H1 (cell line): ENCODE measurements around the gene TASP1. TPM values are rescaled to one million over a fixed set of nuclear protein-coding genes. Genes with fewer than 3 reads are reported as not detected.

Experiments used
- CTCF ChIA-PET: fragments of 300-600 bp; sonication (Branson Sonifier 250); formaldehyde crosslinking; loops from one replicate; lab custom pipeline; 2021; ENCODE audit not compliant: partially characterized antibody; lab: Charles Lee
- POLR2A ChIA-PET: fragments of 300-600 bp; sonication (Branson Sonifier 250); formaldehyde crosslinking; loops from one replicate; lab custom pipeline; 2021; ENCODE audit warnings: inconsistent platforms; ENCODE audit not compliant: partially characterized antibody; lab: Charles Lee
- DNase-seq, 2 experiments: peaks; one replicate each; pipeline versions ENCODE4 v3.0.0 to v3.0.0-alpha.2; 2010 to 2022; ENCODE audit warnings: low spot score in 2 of 2, low read depth in 1 of 2, mixed read lengths in 1 of 2
- FAIRE-seq: peaks from 2 replicates; lab custom pipeline; 2011; peaks lifted over from hg19 to GRCh38; lab: Jason Lieb, UNC
- H2AFZ ChIP-seq: 2 replicates; pipeline ENCODE4 v1.8.1; 2012; ENCODE audit warnings: low read length, inconsistent platforms
- H2AK5ac ChIP-seq: 2 replicates; pipeline ENCODE4 v1.6.1; 2013; ENCODE audit warnings: low read depth, low read length
- H2BK120ac ChIP-seq: replicated peaks from 2 replicates; pipeline ENCODE3; 2013; ENCODE audit warnings: low read depth, low read length, inconsistent platforms
- H2BK12ac ChIP-seq: 2 replicates; pipeline ENCODE4 v1.6.1; 2013; ENCODE audit warnings: low read depth, low read length
- H2BK15ac ChIP-seq: 2 replicates; pipeline ENCODE4 v1.6.1; 2013; ENCODE audit warnings: low read length
- H2BK20ac ChIP-seq: 2 replicates; pipeline ENCODE4 v1.6.1; 2013; ENCODE audit warnings: low read length
- H2BK5ac ChIP-seq: 2 replicates; pipeline ENCODE4 v1.6.1; 2013; ENCODE audit warnings: low read depth, low read length
- H3K14ac ChIP-seq: 2 replicates; pipeline ENCODE4 v1.6.1; 2013; ENCODE audit warnings: inconsistent platforms; ENCODE audit not compliant: insufficient read length
- H3K18ac ChIP-seq: 2 replicates; pipeline ENCODE4 v1.6.1; 2013; ENCODE audit warnings: low read length; ENCODE audit errors: extremely low read depth
- H3K23ac ChIP-seq: 2 replicates; pipeline ENCODE4 v1.6.1; 2013; ENCODE audit warnings: inconsistent platforms; ENCODE audit not compliant: insufficient read length
- H3K23me2 ChIP-seq: 2 replicates; pipeline ENCODE4 v1.6.1; 2013; ENCODE audit warnings: low read depth, low read length
- H3K27ac ChIP-seq: 2 replicates; pipeline ENCODE4 v1.6.1; 2011; ENCODE audit warnings: low read depth, low read length, inconsistent platforms
- H3K27me3 ChIP-seq, 4 experiments: replicated peaks in 1 of 4; 1 replicate in 1 of 4; 2 replicates in 3 of 4; pipeline versions ENCODE4 v1.6.1 to v1.8.1; 2011 to 2013; ENCODE audit warnings: low read length in 3 of 4, mild to moderate bottlenecking in 3 of 4, inconsistent platforms in 2 of 4, mixed read lengths in 2 of 4, moderate library complexity in 1 of 4; ENCODE audit not compliant: control insufficient read depth in 3 of 4, insufficient read depth in 3 of 4; ENCODE audit errors: extremely low read depth in 1 of 4
- H3K36me3 ChIP-seq, 4 experiments: 2 replicates each; pipeline versions ENCODE4 v1.6.1 to v1.8.1; 2011 to 2013; ENCODE audit warnings: mild to moderate bottlenecking in 4 of 4, low read length in 3 of 4, moderate library complexity in 2 of 4, control low read depth in 1 of 4, inconsistent platforms in 1 of 4; ENCODE audit not compliant: insufficient read depth in 4 of 4, control insufficient read depth in 2 of 4
- H3K4ac ChIP-seq: replicated peaks from 2 replicates; pipeline ENCODE3; 2013; ENCODE audit warnings: low read length, low read depth, mixed read lengths, inconsistent platforms; ENCODE audit not compliant: insufficient read length
- H3K4me1 ChIP-seq, 4 experiments: replicated peaks in 1 of 4; 1 replicate in 1 of 4; 2 replicates in 3 of 4; pipeline versions ENCODE4 v1.6.1 to v1.8.1; 2011 to 2013; ENCODE audit warnings: low read length in 3 of 4, inconsistent platforms in 2 of 4, mixed read lengths in 1 of 4; ENCODE audit not compliant: insufficient read depth in 4 of 4, control insufficient read depth in 3 of 4
- H3K4me2 ChIP-seq, 2 experiments: 2 replicates each; pipeline versions ENCODE4 v1.6.1 to v1.8.1; 2011 to 2013; ENCODE audit warnings: low read depth in 2 of 2, low read length in 2 of 2, control low read depth in 1 of 2, inconsistent platforms in 1 of 2, mild to moderate bottlenecking in 1 of 2; ENCODE audit not compliant: insufficient read depth in 1 of 2
- H3K4me3 ChIP-seq, 4 experiments: fragments of 200-600, 300-600 bp in 1 of 4; sonication (generic), shearing (Covaris generic), sonication (Bioruptor Twin) in 1 of 4; 2 replicates each; pipeline versions ENCODE4 v1.5.1 to v1.8.1; 2011 to 2016; ENCODE audit warnings: low read length in 4 of 4, low read depth in 3 of 4, control low read depth in 2 of 4, inconsistent platforms in 2 of 4, mild to moderate bottlenecking in 2 of 4, mixed read lengths in 1 of 4, moderate library complexity in 1 of 4; ENCODE audit not compliant: insufficient read depth in 2 of 4; ENCODE audit errors: extremely low read depth in 1 of 4
- H3K56ac ChIP-seq: replicated peaks from 2 replicates; pipeline ENCODE3; 2013; ENCODE audit warnings: low read depth, mild to moderate bottlenecking, mixed read lengths, low read length, inconsistent platforms; ENCODE audit not compliant: insufficient read length
- H3K79me1 ChIP-seq: 2 replicates; pipeline ENCODE4 v1.6.1; 2013; ENCODE audit warnings: low read depth, low read length, control low read depth
- H3K79me2 ChIP-seq, 2 experiments: 2 replicates each; pipeline versions ENCODE4 v1.6.1 to v1.8.1; 2012 to 2013; ENCODE audit warnings: low read length in 2 of 2, mild to moderate bottlenecking in 2 of 2, inconsistent platforms in 1 of 2; ENCODE audit not compliant: insufficient read depth in 2 of 2, control insufficient read depth in 1 of 2
- H3K9ac ChIP-seq, 4 experiments: replicated peaks in 1 of 4; 1 replicate in 1 of 4; 2 replicates in 3 of 4; pipeline versions ENCODE4 v1.6.1 to v1.8.1; 2011 to 2013; ENCODE audit warnings: low read depth in 3 of 4, low read length in 3 of 4, control low read depth in 2 of 4, mild to moderate bottlenecking in 2 of 4, moderate library complexity in 2 of 4, inconsistent platforms in 1 of 4; ENCODE audit errors: extremely low read depth in 1 of 4
- H3K9me3 ChIP-seq, 2 experiments: 2 replicates each; pipeline versions ENCODE4 v1.6.1 to v1.8.1; 2012 to 2013; ENCODE audit warnings: mild to moderate bottlenecking in 2 of 2, moderate library complexity in 2 of 2, control low read depth in 1 of 2, inconsistent platforms in 1 of 2, low read depth in 1 of 2, low read length in 1 of 2, mixed read lengths in 1 of 2; ENCODE audit not compliant: insufficient read depth in 2 of 2
- H4K20me1 ChIP-seq, 2 experiments: replicated peaks in 1 of 2; 2 replicates each; pipeline versions ENCODE3 to v1.8.1; 2011 to 2013; ENCODE audit warnings: inconsistent platforms in 2 of 2, low read length in 2 of 2, mild to moderate bottlenecking in 1 of 2; ENCODE audit not compliant: insufficient read depth in 2 of 2, control insufficient read depth in 1 of 2
- H4K5ac ChIP-seq: 2 replicates; pipeline ENCODE4 v1.6.1; 2013; ENCODE audit warnings: low read length, low read depth, mixed read lengths, inconsistent platforms; ENCODE audit not compliant: insufficient read length
- H4K8ac ChIP-seq: 2 replicates; pipeline ENCODE4 v1.8.0; 2013; ENCODE audit warnings: mild to moderate bottlenecking, moderate library complexity, low read length, inconsistent platforms; ENCODE audit not compliant: insufficient read depth; ENCODE audit errors: extremely low read depth
- H4K91ac ChIP-seq: replicated peaks from 2 replicates; pipeline ENCODE3; 2013; ENCODE audit warnings: low read length, mixed read lengths, inconsistent platforms; ENCODE audit not compliant: insufficient read length
- BACH1 ChIP-seq: IDR thresholded peaks from 2 replicates; pipeline ENCODE4 v1.6.1; 2012; ENCODE audit warnings: low read length, improper control_type of control experiment
- CBX8 ChIP-seq: fragments of 300-800, 300-1000 bp; sonication (generic); IDR thresholded peaks from 2 replicates; pipeline ENCODE4 v1.7.1; 2016; ENCODE audit warnings: low read depth, low read length, borderline replicate concordance
- EZH2 ChIP-seq: fragments of 200-600 bp; sonication (generic); IDR thresholded peaks from 2 replicates; pipeline ENCODE4 v1.7.1; 2012; ENCODE audit warnings: low read depth, mild to moderate bottlenecking, moderate library complexity, low read length, inconsistent platforms; ENCODE audit not compliant: severe bottlenecking
- JUN ChIP-seq: IDR thresholded peaks from 2 replicates; pipeline ENCODE4 v1.6.1; 2011; ENCODE audit warnings: low read depth, mild to moderate bottlenecking, improper control_type of control experiment, low read length
- MAFK ChIP-seq: IDR thresholded peaks from 2 replicates; pipeline ENCODE4 v1.6.1; 2012; ENCODE audit warnings: low read depth, mild to moderate bottlenecking, improper control_type of control experiment, low read length
- POLR2A ChIP-seq, 2 experiments: IDR thresholded peaks; 1 replicate in 1 of 2; 2 replicates in 1 of 2; pipeline ENCODE4 v1.6.1; 2011; ENCODE audit warnings: low read depth in 2 of 2, low read length in 2 of 2, mild to moderate bottlenecking in 2 of 2; ENCODE audit errors: control extremely low read depth in 1 of 2
- POU5F1 ChIP-seq: IDR thresholded peaks from 2 replicates; pipeline ENCODE4 v1.6.1; 2011; ENCODE audit warnings: low read depth, mild to moderate bottlenecking, low read length, moderate library complexity
- SUZ12 ChIP-seq: fragments of 200-600 bp; sonication (generic); IDR thresholded peaks from 2 replicates; pipeline ENCODE4 v1.6.1; 2012; ENCODE audit warnings: mild to moderate bottlenecking, inconsistent platforms, low read length, moderate library complexity, mixed read lengths
- TAF1 ChIP-seq: IDR thresholded peaks from 2 replicates; pipeline ENCODE4 v1.6.1; 2011; ENCODE audit warnings: mild to moderate bottlenecking, low read depth, low read length
- TCF12 ChIP-seq: IDR thresholded peaks from 2 replicates; pipeline ENCODE4 v1.6.1; 2011; ENCODE audit warnings: low read depth, mild to moderate bottlenecking, low read length
- YY1 ChIP-seq: IDR thresholded peaks from 2 replicates; pipeline ENCODE4 v1.6.1; 2011; ENCODE audit warnings: low read depth, mild to moderate bottlenecking, low read length
- ZNF274 ChIP-seq: IDR thresholded peaks from 2 replicates; pipeline ENCODE4 v1.7.0; 2012; ENCODE audit warnings: low read length, borderline replicate concordance; ENCODE audit errors: extremely low read depth
- WGBS, 2 experiments: shearing (Covaris generic) in 1 of 2; methylation state at CpG; one replicate each; pipeline versions ENCODE4 v1.1.6 to v1.1.7; 2013 to 2015; ENCODE audit warnings: low lambda C conversion rate in 2 of 2, mixed read lengths in 2 of 2, inconsistent platforms in 1 of 2, low coverage in 1 of 2, missing lambda C conversion rate in 1 of 2; ENCODE audit not compliant: insufficient replicate concordance in 2 of 2, insufficient coverage in 1 of 2, insufficient read length in 1 of 2; ENCODE audit errors: extremely low coverage in 1 of 2, missing lambda C conversion rate in 1 of 2; 5-methylcytosine and 5-hydroxymethylcytosine counted together
- polyA plus RNA-seq, 7 experiments: library from polyadenylated mRNA; depleted of rRNA in 3 of 7; stranded (reverse) in 5 of 7; unstranded in 2 of 7; fragments of >200 nt in 5 of 7; fragments of 200-250 nt in 2 of 7; gene quantifications; 1 replicate in 5 of 7; 2 replicates in 1 of 7; 4 replicates in 1 of 7; pipeline versions ENCODE4 v1.2.1 to v1.2.3, GENCODE V29; 2011 to 2013; ENCODE audit warnings: missing spikeins in 2 of 7, mixed read lengths in 2 of 7
- total RNA-seq: library from RNA; stranded (reverse); fragmentation: NEBNext Ultra II Directional; extraction: Animal tissue kit (Norgen Biotek cat#: 25700); gene quantifications from 2 replicates; pipeline ENCODE4 v1.2.1, GENCODE V29; 2021
- TF ChIP-seq, protein P1 (sequence below), 3 experiments: IDR thresholded peaks; 1 replicate in 2 of 3; 2 replicates in 1 of 3; pipeline versions ENCODE4 v1.5.1 to v1.6.1; 2011; ENCODE audit warnings: low read length in 3 of 3, mild to moderate bottlenecking in 3 of 3, inconsistent platforms in 2 of 3, low read depth in 1 of 3, moderate library complexity in 1 of 3; ENCODE audit not compliant: insufficient read depth in 1 of 3; ENCODE audit errors: control extremely low read depth in 1 of 3

Gene TASP1
- total and polyA plus RNA-seq, 2 of the 8 experiments (the other 6 are each of a cell fraction or from before 2014, with no cell fraction given): 4.5 to 10.9 TPM

DNA sequence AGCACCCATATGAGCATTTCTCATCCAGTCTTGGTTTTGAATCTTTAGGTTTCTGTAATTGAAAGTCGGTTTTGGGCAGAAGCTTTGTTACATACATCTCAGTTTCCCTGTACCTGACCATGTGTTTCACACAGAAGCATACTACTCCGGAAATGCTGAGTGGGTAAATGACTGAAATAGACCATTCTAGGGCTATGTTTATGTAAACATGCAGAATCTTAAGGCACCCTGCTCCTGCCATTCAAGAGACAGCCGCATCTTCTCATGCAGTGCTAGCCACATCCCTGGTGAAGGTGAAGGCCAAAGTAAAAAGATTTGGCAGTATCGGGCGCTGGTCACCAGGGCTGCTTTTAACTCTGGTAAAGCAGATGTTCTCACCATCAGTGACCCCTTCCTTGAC, 246.3 kb downstream of the TASP1 start:
- ChIA-PET CTCF (interaction anchor here (0.5 to 1.4 kb wide), 2 partner anchors 68 to 380 kb away, joined by 3 to 4 read pairs; no protein-coding TSS in a partner anchor), POLR2A (interaction anchor here (1.0 kb wide), 1 partner anchor 11 kb away, joined by 3 read pairs; no protein-coding TSS in a partner anchor)
- no peak overlapping the region for H2AFZ ChIP-seq
- no peaks in the 10 kb centered on the region for H3K9me3 ChIP-seq
- H2BK20ac ChIP-seq: no peak overlapping the region
- no peaks in the 10 kb centered on the region for H3K27me3 ChIP-seq
- no peak overlapping the region for H3K27ac ChIP-seq
- FAIRE-seq (no peak), DNase-seq (no peak)
- H4K5ac ChIP-seq: no peak overlapping the region
- H3K4me2 ChIP-seq: no peak overlapping the region
- no peak overlapping the region for H3K4ac ChIP-seq
- no peaks in the 10 kb centered on the region for H3K79me1 ChIP-seq
- no peak overlapping the region for H2BK12ac ChIP-seq
- WGBS, 2 experiments: 86% methylated on average over 5 of the region's 5 CpGs; no CpG with 5 or more reads in 1 of the 2 experiments
- no peak overlapping the region for H2BK15ac ChIP-seq
- no peak overlapping the region for H3K4me3 ChIP-seq
- no peak overlapping the region for H3K18ac ChIP-seq
- H3K56ac ChIP-seq: no peak overlapping the region
- no peaks in the 10 kb centered on the region; a peak in 1 of 8 replicates for H3K36me3 ChIP-seq
- no peaks in the 10 kb centered on the region for H4K20me1 ChIP-seq
- H3K14ac ChIP-seq: no peak overlapping the region
- no peaks in the 10 kb centered on the region for H3K23me2 ChIP-seq
- no peak overlapping the region for H2BK5ac ChIP-seq
- H3K23ac ChIP-seq: no peak overlapping the region
- H2AK5ac ChIP-seq: no peak overlapping the region
- no peak overlapping the region for H3K9ac ChIP-seq
- no peak overlapping the region for H4K8ac ChIP-seq
- H4K91ac ChIP-seq: no peak overlapping the region
- no peaks in the 10 kb centered on the region for H3K79me2 ChIP-seq
- no peak overlapping the region for H2BK120ac ChIP-seq
- H3K4me1 ChIP-seq: no peaks in the 10 kb centered on the region
- TF ChIP-seq TAF1 (no peak), CBX8 (no peak), TCF12 (no peak), BACH1 (no peak), SUZ12 (no peak), POU5F1 (no peak), MAFK (no peak), JUN (no peak), YY1 (no peak), POLR2A (IDR thresholded peaks at IDR 0.05; ENCODE audit: control extremely low read depth in 1 of 2, low read depth in 2 of 2, low read length in 2 of 2) (no peak), EZH2 (no peak), ZNF274 (no peak)
- TF ChIP-seq, protein P1, sequence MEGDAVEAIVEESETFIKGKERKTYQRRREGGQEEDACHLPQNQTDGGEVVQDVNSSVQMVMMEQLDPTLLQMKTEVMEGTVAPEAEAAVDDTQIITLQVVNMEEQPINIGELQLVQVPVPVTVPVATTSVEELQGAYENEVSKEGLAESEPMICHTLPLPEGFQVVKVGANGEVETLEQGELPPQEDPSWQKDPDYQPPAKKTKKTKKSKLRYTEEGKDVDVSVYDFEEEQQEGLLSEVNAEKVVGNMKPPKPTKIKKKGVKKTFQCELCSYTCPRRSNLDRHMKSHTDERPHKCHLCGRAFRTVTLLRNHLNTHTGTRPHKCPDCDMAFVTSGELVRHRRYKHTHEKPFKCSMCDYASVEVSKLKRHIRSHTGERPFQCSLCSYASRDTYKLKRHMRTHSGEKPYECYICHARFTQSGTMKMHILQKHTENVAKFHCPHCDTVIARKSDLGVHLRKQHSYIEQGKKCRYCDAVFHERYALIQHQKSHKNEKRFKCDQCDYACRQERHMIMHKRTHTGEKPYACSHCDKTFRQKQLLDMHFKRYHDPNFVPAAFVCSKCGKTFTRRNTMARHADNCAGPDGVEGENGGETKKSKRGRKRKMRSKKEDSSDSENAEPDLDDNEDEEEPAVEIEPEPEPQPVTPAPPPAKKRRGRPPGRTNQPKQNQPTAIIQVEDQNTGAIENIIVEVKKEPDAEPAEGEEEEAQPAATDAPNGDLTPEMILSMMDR (IDR thresholded peaks at IDR 0.05; ENCODE audit: control extremely low read depth in 1 of 3, insufficient read depth in 1 of 3, low read depth in 1 of 3, low read length in 3 of 3): no peak
